ENCODE data around the gene FHIT.

FHIT gene

DNA sequence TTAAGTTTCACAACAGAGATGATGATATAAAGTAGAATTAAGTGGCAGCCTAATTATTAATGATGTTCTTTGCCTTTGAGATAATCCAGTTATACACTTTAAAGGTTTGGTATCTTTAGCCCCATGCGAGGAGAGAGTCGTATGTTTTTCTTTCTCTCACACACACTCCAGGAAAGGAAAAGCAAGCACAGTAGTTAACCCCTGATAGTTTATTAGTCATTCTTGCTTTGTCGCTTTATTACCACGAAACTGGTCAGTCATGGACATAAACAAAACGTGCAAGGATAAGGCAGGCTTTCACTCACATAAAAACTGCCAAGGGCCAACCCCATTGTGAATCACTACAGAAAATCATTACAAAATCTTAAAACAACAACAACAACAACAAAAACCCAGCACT lies 866.9 kb downstream of the FHIT start:
- no peak for DNase-seq

DNA sequence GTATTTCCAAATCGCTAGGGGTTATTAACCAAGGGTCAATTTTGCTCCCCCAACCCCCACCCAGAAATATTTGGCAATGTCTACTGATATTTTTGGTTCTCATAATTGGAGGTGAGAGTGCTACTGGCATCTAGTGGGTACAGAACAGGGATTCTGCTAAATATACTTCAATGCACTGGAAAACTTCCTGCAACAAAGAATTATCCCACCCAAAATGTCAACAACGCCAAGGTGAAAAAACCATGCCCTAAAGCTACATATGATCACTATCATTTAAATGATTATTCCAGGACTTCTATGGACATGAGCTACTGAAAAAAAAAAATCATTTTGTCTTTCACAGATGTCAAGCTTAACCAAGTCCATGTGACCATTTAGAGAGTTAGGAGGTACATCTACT lies 867.9 kb downstream of the FHIT start:
- DNase-seq = no peak

DNA sequence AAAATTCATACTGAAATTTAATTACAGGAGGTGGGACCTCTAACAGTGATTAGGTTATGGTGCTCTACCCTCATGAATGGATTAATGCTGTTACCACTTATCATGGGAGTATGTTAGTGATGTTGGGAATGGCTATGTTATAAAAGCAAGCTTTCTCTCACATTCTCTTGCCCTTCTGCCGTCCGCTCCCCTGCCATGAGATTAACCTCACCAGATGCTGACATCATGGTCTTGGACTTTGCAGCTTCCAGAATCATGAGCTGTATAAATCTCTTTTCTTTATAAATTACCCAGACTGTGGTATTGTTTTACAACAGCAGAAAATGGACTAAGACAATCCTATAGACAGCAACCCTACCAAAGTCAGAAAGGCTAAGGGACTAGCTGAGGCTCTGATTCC lies 884.8 kb downstream of the FHIT start:
- no peak for DNase-seq

GRCh38 chr3:60365360-60365759 lies 885.9 kb downstream of the FHIT start:
- DNase-seq = no peak

- DNase-seq = no peak
Observed at GRCh38 chr3:60364475-60364874, 886.8 kb downstream of the FHIT start.

DNA sequence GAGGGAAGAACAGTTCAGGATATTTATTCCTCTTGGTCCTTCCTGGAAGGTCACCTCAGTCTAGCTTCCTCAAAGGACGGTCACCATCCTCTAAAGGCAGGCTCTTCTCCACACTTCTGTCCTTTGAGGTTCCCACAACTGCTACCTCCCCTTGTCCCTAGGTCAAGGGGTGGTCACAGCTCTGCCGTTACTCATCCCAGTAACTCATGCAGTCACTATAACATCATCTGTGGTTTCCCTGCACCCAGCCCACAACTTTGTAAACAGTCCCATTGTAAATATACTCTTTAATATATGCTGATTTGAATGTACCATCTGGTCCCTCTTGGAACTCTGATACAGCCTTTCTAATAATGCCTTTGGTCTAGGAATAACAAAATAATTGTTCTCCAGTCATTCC lies 887.4 kb downstream of the FHIT start:
- no peak for DNase-seq

DNA sequence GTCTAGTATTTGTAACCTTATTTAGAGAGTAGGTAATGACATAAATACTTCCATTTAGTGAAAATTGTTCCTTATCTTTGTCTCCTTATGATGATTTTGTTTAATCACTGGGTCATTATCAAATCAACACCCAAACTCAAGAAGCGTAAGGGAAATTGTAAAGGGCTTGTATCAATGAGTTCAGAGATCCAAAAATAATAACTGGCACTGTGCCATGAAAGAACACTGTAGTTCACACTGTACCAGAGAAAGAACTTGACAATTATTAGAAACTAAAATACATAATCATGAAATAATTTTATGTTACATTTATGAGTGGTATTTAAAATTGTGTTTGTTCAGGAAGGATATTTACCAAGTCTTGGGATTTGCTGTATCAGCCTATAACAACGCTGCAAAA lies 895.4 kb downstream of the FHIT start:
- no peak for DNase-seq

DNA sequence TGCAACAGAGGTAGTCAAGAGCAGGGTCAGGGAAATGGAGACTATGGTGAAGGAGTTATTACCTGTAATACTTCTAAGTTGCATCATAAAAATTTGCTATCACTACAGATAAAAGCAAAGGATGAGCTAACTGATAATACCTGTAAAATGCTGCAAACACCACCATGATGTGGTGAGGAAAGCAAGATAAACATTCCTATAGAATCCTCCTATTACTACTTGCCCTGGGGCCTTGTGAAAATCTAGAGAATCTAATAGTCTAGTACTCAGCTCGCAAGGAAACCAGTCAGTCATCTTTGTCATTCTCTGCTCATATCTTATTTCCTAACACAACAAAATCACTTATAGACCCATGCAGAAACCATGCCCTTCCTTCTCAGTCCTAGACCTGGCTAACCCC lies 899.8 kb downstream of the FHIT start:
- no peak for DNase-seq

- no peak for DNase-seq
Observed at GRCh38 chr3:60344340-60344739, 906.9 kb downstream of the FHIT start.

- no peak for DNase-seq
Observed at GRCh38 chr3:60343831-60344230, 907.4 kb downstream of the FHIT start.

DNA sequence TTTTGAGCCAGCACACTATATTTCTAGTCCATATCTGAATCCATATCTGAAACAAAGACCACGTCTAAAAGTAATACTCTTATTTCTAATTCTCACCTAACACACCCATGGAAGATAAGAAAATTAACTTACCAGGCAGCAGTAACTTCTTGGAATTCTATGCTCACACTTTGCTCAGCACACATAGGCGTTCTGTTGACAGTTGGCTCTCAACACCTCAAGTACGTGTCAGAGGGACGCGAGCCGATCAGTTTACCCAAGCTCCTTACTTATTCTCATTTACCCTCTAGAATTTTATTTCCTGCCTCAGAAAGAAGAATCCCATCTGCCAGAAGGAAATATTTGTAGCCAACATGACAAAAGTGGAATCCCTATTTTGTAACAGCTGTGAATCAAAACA lies 911.9 kb downstream of the FHIT start:
- DNase-seq = no peak

GRCh38 chr3:60337421-60337820 lies 913.8 kb downstream of the FHIT start:
- DNase-seq = no peak

GRCh38 chr3:60336061-60336460 lies 915.2 kb downstream of the FHIT start:
- no peak for DNase-seq

- DNase-seq = no peak
Observed at GRCh38 chr3:60333710-60334109, 917.5 kb downstream of the FHIT start.

- no peak for DNase-seq
Observed at GRCh38 chr3:60330107-60330506, 921.1 kb downstream of the FHIT start.

- no peak for DNase-seq
Observed at GRCh38 chr3:60325610-60326170, 925.6 kb downstream of the FHIT start.

DNA sequence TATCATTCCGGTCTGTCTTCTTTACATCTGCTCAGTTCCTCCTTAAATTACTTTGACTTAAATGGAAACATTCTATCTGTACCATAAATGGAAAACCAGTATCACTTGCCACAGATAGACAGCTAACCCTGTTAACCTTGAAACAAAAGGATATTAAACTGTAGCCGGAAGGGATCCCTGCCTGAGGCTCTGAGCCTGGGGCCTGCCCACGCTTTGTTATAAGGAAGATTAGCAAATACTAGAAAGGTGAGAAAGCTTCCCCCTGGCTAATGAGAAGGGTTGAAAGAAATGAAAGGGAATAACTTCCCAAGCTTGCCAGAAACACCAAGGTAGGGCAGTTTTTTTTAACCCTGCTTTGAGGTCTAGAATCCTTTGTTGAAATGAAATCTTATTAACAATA lies 927.6 kb downstream of the FHIT start:
- no peak for DNase-seq

DNA sequence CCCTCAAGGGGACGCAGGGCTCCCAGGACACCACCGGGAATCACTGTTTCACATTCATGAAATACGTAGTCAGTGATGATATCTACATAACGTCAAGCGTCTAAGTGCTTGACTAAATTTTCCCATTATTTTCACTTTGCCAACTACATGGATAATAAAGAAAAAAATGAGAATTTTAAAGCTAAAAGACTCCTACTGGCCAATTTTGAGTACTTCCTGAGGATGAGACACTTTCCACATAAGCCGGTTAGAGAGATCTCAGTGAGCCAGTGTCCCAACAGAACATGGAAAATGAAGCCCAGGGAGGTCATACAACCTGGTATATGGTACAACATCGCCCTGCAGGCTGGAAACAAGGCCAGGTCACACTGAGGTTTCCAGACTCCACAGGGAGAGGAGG lies 928.1 kb downstream of the FHIT start:
- no peak for DNase-seq

GRCh38 chr3:60322298-60322856 lies 928.9 kb downstream of the FHIT start:
- DNase-seq = no peak

- DNase-seq = no peak
Observed at GRCh38 chr3:60319179-60319858, 931.9 kb downstream of the FHIT start.

DNA sequence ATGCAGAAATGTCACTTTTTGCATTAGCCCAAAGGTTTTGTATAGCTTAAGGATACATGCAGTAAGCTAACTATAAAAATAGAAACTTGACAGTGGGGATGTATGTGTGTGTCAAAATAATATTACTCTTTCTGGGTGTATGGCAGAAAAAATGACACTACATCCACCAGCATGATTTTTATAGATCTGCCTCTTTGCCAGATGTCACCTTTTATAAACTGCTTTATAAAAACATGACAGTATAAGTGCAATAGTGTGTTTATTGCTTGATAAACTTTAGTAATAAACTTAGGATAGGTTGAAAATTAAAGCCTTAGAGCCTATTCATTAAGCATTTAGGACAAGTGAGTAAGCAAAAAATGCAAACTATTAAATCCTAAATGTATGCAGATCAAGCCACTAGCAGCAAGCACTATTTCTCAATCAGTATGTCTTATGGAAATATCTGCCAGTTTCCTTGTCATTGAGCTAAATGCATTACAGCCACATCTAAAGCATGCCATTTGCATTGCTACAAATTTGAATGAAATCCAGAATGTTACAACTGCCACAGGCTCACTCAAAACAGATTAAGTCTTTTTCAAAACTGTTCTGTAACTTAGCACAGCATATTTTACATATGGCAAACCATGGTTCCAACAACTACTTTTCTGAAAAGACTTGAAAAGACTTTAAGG lies 935.0 kb downstream of the FHIT start:
- no peak for DNase-seq

DNA sequence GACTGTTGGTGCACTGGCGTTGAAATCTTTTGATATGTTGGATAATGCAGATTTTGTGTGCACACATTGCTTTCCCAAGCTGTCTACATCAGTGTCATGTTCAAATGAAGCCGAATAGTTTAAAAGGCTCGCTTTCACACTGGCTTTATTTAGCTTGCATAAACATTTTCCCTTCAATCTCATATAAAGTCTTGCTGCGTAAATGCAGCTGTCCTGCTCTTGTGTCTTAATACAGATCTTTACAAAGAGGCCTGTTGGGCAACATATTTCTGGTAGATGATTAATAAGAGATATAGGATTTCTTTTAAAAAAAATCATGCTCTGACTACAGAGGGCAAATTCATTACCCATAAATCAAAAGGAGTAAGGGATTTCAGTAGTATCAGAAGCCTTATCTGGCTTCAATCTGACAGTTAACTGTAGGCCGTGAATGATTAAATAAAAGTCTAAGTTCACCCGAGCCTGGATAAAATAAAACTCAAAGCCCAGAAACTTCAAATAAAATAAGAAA lies 937.2 kb downstream of the FHIT start:
- DNase-seq = no peak

GRCh38 chr3:60313231-60313798 lies 937.9 kb downstream of the FHIT start:
- DNase-seq = no peak
